ENCODE data around the gene RXRA.

Gene RXRA

GRCh38 chr9:134314039-134314949, 12.0 kb upstream of the RXRA start:
- DNase-seq: no peak

- no peak for DNase-seq
Observed at GRCh38 chr9:134314950-134315715, 11.1 kb upstream of the RXRA start.

GRCh38 chr9:134315716-134316448, 10.4 kb upstream of the RXRA start:
- no peak for DNase-seq

- DNase-seq: no peak
Observed at GRCh38 chr9:134316449-134317160, 9.7 kb upstream of the RXRA start.

- no peak for DNase-seq
Observed at GRCh38 chr9:134317400-134317789, 8.9 kb upstream of the RXRA start.

DNA sequence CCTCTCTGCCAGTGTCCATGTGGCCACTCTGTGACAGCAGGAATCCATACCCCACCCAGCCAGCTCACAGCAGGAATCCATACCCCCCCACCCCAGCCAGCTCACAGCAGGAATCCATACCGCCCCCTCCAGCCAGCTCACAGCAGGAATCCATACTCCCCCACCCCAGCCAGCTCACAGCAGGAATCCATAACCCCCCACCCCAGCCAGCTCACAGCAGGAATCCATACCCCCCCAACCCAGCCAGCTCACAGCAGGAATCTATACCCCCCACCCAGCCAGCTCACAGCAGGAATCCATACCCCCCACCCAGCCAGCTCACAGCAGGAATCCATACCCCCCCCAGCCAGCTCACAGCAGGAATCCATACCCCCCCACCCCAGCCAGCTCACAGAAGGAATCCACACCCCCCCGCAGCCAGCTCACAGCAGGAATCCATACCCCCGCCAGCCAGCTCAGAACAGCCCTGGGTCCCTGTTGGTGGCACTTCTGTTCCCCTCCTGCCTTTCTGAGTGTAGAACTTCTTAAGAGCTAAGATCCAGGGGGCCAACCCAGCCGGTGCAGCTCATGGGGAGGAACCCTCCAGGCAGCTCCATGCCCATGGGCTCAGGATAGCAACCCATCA, 8.4 kb upstream of the RXRA start:
- no peak for DNase-seq

DNA sequence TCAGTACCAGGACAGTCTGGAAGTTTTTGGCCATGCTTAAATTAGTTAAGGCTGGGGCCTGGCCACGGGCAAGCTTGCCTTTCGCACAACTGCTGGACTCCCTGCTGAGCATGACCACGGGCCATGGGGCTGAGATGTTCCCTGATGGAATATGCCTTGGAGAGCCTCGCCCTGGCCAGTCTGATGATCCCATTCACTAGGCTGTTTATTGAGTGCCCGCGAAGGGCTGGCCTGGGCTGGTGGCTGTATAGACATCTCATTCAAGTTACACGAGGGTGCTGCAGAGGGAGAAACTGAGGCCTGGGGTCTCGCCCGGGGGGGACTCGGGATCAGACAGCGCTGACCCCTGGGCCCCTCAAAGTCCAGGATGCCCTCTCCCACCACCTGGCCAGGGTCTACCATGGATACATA, 7.8 kb upstream of the RXRA start:
- DNase-seq: no peak

DNA sequence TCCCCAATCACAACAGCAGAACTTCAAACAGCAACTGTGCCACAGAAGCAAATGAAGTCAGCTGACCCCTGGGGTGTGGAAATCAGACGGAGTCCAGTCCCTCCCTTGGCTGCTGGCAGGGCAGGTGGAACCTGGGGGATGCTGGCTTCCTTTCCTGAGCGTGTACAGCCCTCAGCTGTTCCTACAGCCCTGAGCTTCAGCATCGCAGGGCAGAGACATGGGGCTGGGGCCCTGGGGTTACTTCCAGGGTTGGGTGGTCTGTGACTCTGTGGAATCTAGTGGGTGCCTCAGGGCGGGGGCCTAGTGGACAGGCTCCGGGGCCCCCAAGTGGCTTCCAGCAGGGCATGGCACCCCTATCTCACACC, 7.3 kb upstream of the RXRA start:
- no peak for DNase-seq

GRCh38 chr9:134319306-134320125, 6.7 kb upstream of the RXRA start:
- no peak for DNase-seq

GRCh38 chr9:134320126-134320867, 6.0 kb upstream of the RXRA start:
- DNase-seq: no peak

DNA sequence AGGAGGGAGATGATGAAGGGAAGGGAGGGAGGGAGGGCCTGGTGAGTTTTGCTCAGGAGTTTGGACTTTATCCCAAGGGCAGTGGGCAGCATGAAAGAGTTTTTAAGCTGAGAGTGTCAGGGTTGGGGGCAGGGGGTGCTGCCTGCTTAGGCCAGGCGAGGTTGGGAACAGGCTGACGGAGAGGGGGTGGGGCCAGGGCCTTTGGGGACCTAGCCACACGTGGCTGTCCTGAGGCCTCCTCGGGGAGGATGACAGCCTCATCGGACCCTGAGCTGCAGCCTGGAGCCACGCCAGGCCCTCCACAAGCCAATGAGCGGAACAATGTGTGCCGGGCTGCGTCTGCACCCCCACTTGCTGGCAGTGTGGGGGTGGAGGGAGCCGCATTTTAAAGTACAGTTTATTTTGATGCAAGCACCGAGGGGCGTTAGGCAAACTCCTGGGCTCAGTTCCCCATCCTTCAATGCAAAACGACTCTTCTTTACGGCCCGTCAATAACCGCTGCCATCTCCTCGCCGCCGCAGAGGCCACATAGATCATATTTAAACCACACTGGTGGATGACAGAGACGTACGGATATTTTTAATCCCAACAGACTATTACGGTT, 5.3 kb upstream of the RXRA start:
- DNase-seq: no peak

DNA sequence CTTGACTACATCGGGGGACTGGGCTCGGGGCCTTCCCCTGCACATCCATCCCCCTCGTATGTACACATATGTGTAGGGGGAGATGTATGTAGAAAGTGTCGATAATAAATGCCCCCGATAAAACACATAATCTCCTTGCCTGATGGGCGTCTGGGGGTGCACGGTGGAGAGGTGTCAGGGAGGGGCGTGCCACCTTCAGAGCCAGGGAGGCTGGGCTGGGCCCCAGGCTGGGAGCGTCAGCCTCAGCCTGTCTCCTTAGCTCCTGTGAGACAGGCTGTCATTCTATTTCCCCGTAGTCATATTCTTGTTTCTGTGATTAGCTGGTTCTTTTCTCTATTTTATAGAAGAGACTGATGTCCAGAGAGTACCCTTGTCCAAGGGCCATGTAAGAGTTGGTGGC, 4.7 kb upstream of the RXRA start:
- DNase-seq: no peak

GRCh38 chr9:134321946-134322741, 4.1 kb upstream of the RXRA start:
- DNase-seq: no peak

DNA sequence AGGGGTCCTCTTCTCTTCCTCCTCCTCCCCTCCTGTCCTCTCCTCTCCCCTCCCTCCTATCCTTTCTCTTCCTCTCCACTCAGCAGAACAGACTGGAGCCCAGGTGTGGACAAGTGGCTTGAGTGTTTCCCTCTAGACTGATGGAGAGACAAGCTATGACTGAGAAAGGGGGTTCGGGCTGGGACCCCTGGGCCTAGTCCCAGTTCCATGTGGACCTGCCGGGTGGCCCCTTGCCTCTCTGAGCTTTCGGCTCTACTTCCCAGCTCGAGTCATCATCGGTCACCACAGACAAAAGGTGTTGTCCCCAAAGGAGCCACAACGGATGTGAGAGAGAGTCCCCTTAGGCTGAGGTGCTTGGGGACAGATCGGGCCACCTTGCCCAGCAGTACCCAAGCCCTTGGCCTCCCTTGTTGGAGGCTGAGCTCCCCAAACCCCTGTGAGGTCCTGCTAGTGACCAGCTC, 3.4 kb upstream of the RXRA start:
- no peak for DNase-seq

DNA sequence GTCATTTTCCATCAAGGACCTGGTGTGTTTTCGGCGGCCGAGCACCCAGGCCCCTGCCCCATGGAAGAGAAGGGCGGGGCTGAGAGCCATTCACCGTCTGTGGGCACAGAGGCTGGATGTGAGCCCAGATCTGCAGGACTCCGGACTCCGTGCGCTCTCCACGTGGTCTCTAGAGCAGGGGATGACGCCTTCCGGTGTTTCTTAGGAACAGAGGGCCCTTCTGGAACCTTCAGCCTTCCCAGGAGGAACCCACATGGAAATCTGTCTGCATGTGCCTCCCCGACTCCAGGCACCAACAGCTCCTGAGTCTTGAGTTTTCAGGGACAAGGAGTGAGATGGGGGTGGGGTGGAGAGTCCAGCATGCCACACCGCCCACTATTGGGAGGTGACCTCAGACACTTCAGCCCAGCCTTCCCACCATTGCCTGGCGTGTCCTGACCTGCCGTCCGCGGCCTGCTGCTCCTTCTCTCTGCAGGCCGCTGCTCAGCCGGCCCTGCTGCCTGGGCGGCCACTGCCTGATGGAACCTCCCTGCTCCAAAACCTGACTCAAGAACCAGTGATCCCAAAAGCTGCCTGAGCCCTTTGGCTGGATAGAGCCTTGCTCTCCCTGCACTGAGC, 2.4 kb upstream of the RXRA start:
- DNase-seq: no peak

GRCh38 chr9:134324359-134325095, 1.7 kb upstream of the RXRA start:
- no peak for DNase-seq

DNA sequence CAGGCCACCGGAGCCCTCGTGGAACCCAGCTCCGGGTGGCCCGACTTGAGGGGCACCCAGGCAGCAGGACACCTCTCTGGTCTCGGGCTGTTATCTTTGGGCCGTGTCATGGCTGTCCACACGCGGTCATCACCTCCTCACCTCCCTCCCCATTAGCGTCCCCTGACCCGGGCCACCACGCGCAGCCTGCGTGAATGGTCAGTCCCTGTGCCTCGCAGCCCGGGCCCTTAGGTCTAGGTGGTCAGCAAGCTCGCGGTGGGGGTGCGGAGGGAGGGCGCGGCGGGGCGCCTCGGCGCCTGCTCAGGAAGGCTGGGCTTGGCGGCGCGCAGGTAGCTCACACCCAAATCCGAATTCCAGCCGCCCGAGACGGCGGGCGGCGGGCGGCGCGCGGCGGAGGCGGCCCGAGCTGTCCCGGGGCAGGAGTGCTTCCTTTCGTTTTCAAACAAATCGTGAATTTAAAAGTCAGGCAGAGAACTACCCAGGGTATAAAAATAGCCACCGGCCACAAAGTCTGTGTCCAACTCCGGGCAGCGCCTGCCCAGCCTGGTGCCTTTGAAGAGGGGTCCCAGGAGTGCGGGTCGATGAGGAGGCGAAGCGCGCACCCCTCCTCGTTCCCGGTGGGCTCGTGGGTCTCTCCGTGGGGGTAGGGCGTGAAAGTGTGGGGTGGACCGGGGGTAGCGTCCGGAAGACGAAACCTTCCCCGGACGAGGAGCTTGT, 1.0 kb upstream of the RXRA start:
- DNase-seq: peak; percentile 37
